HG03520 (cell line): ENCODE results near the gene BEND7.

Source experiments
- ATAC-seq: cut with Tn5 transposase; IDR thresholded peaks from one replicate; pipeline ENCODE4 v1.9.1; 2021; ENCODE audit warnings: mild to moderate bottlenecking, moderate library complexity; ENCODE audit not compliant: unreplicated experiment

BEND7 gene

GRCh38 chr10:13392701-13393100 lies 136.1 kb downstream of the BEND7 start:
- no peak for ATAC-seq
